Measurements from ENCODE around the gene SWT1. TPM values are rescaled to one million over a fixed set of nuclear protein-coding genes. Genes with fewer than 3 reads are reported as not detected.
A peak's percentile ranks its signal among the peaks of the same experiment; 100 is the strongest.

Gene SWT1
- total RNA-seq, 1 donor from 2014 or later: 2.1 TPM

GRCh38 chr1:185309566-185309965, 152.6 kb downstream of the SWT1 start:
- Mint-ChIP-seq H3K27ac (no peak overlapping the region), H3K9me3 (no peaks in the 10 kb centered on the region), H3K27me3 (ENCODE audit: low read depth) (no peaks in the 10 kb centered on the region), H3K36me3 (ENCODE audit: low read depth) (peaks cover 72% of the 10 kb centered on the region), H3K4me3 (ENCODE audit: low read depth) (no peak overlapping the region), H3K4me1 (ENCODE audit: low read depth) (peaks cover 40% of the 10 kb centered on the region)
- intact Hi-C loops (cut with micrococcal nuclease): no loop called here
- no peak for DNase-seq (ENCODE audit: low spot score)

- H3K27me3 Mint-ChIP-seq (ENCODE audit: low read depth): no peaks in the 10 kb centered on the region
- no peak for DNase-seq (ENCODE audit: low spot score)
- H3K4me3 Mint-ChIP-seq (ENCODE audit: low read depth): peak overlapping the region; percentile 22
- no peaks in the 10 kb centered on the region for H3K9me3 Mint-ChIP-seq
- H3K27ac Mint-ChIP-seq: no peak overlapping the region
- intact Hi-C loops (cut with micrococcal nuclease): loop anchor here (10.0 kb wide), 1 partner anchor 283 kb away; no protein-coding TSS in a partner anchor
- peaks cover 38% of the 10 kb centered on the region for H3K4me1 Mint-ChIP-seq (ENCODE audit: low read depth)
- peaks cover 64% of the 10 kb centered on the region for H3K36me3 Mint-ChIP-seq (ENCODE audit: low read depth)
These were observed 154.7 kb downstream of the SWT1 start for GRCh38 chr1:185311589-185312225.

GRCh38 chr1:185312361-185313138, 155.6 kb downstream of the SWT1 start:
- Mint-ChIP-seq H3K4me3 (ENCODE audit: low read depth) (peak overlapping the region; percentile 90), H3K27me3 (ENCODE audit: low read depth) (no peaks in the 10 kb centered on the region), H3K27ac (no peak overlapping the region), H3K9me3 (no peaks in the 10 kb centered on the region), H3K36me3 (ENCODE audit: low read depth) (peaks cover 56% of the 10 kb centered on the region), H3K4me1 (ENCODE audit: low read depth) (peaks cover 37% of the 10 kb centered on the region)
- intact Hi-C loops (cut with micrococcal nuclease): loop anchor here (10.0 kb wide), 1 partner anchor 282 kb away; no protein-coding TSS in a partner anchor
- DNase-seq (ENCODE audit: low spot score): no peak

- intact Hi-C loops (cut with micrococcal nuclease): loop anchor here (10.0 kb wide), 1 partner anchor 280 kb away; no protein-coding TSS in a partner anchor
- peak overlapping the region; percentile 90 for H3K4me3 Mint-ChIP-seq (ENCODE audit: low read depth)
These were observed 157.4 kb downstream of the SWT1 start for GRCh38 chr1:185314411-185314810.

GRCh38 chr1:185315445-185316071, 158.6 kb downstream of the SWT1 start:
- DNase-seq (ENCODE audit: low spot score): no peak
- peak overlapping the region; percentile 98 for H3K27ac Mint-ChIP-seq

More at GRCh38 chr1:185314411-185314810, 157.4 kb downstream of the SWT1 start:
- no peaks in the 10 kb centered on the region for H3K9me3 Mint-ChIP-seq
- H3K4me1 Mint-ChIP-seq (ENCODE audit: low read depth): peaks cover 47% of the 10 kb centered on the region
- H3K27me3 Mint-ChIP-seq (ENCODE audit: low read depth): no peaks in the 10 kb centered on the region
- H3K27ac Mint-ChIP-seq: peak overlapping the region; percentile 53
- DNase-seq (ENCODE audit: low spot score): no peak
- H3K36me3 Mint-ChIP-seq (ENCODE audit: low read depth): peaks cover 43% of the 10 kb centered on the region

GRCh38 chr1:185316163-185317033, 159.4 kb downstream of the SWT1 start:
- Mint-ChIP-seq H3K4me1 (ENCODE audit: low read depth) (peaks cover 45% of the 10 kb centered on the region), H3K27ac (peak overlapping the region; percentile 98), H3K36me3 (ENCODE audit: low read depth) (peaks cover 49% of the 10 kb centered on the region), H3K4me3 (ENCODE audit: low read depth) (peak overlapping the region; percentile 90), H3K9me3 (peaks cover 10% of the 10 kb centered on the region), H3K27me3 (ENCODE audit: low read depth) (no peaks in the 10 kb centered on the region)
- peak; percentile 84 for DNase-seq (ENCODE audit: low spot score)
- intact Hi-C loops (cut with micrococcal nuclease): loop anchor here (1.0 to 10.0 kb wide), 12 partner anchors 23 to 1059 kb away; partner anchors contain the start of genes EDEM3, NIBAN1, ODR4 and RNF2

More at GRCh38 chr1:185315445-185316071, 158.6 kb downstream of the SWT1 start:
- Mint-ChIP-seq H3K4me1 (ENCODE audit: low read depth) (peaks cover 47% of the 10 kb centered on the region), H3K27me3 (ENCODE audit: low read depth) (no peaks in the 10 kb centered on the region), H3K4me3 (ENCODE audit: low read depth) (peak overlapping the region; percentile 90), H3K9me3 (peaks cover 2% of the 10 kb centered on the region), H3K36me3 (ENCODE audit: low read depth) (peaks cover 45% of the 10 kb centered on the region)
- intact Hi-C loops (cut with micrococcal nuclease): loop anchor here (1.0 to 10.0 kb wide), 7 partner anchors 271 to 1060 kb away; partner anchors contain the start of genes EDEM3, NIBAN1, ODR4 and RNF2

GRCh38 chr1:185317034-185317885, 160.3 kb downstream of the SWT1 start, which contains the start of gene IVNS1ABP:
TSS of gene IVNS1ABP (minus strand) at chr1:185317243. CDS start at chr1:185309493, 7,750 bp downstream.
- Mint-ChIP-seq H3K27me3 (ENCODE audit: low read depth) (no peaks in the 10 kb centered on the region), H3K9me3 (peaks cover 10% of the 10 kb centered on the region), H3K27ac (peak within 1 kb of the TSS; percentile 98), H3K4me3 (ENCODE audit: low read depth) (peak within 1 kb of the TSS; percentile 90), H3K36me3 (ENCODE audit: low read depth) (peaks cover 43% of the 10 kb centered on the region), H3K4me1 (ENCODE audit: low read depth) (peaks cover 37% of the 10 kb centered on the region)
- DNase-seq (ENCODE audit: low spot score): peak; percentile 93
- intact Hi-C loops (cut with micrococcal nuclease): loop anchor here (1.0 to 10.0 kb wide), 11 partner anchors 22 to 562 kb away; partner anchors contain the start of genes EDEM3, NIBAN1, RNF2 and SWT1

GRCh38 chr1:185317886-185318310, 160.9 kb downstream of the SWT1 start:
- Mint-ChIP-seq H3K4me3 (ENCODE audit: low read depth) (peak overlapping the region; percentile 90), H3K27me3 (ENCODE audit: low read depth) (no peaks in the 10 kb centered on the region), H3K4me1 (ENCODE audit: low read depth) (peaks cover 34% of the 10 kb centered on the region), H3K27ac (peak overlapping the region; percentile 98), H3K36me3 (ENCODE audit: low read depth) (peaks cover 46% of the 10 kb centered on the region), H3K9me3 (peaks cover 10% of the 10 kb centered on the region)
- DNase-seq (ENCODE audit: low spot score): peak; percentile 69
- intact Hi-C loops (cut with micrococcal nuclease): loop anchor here (1.0 to 10.0 kb wide), 11 partner anchors 21 to 563 kb away; partner anchors contain the start of genes EDEM3, NIBAN1, RNF2 and SWT1

GRCh38 chr1:185318431-185319138, 161.6 kb downstream of the SWT1 start:
- H3K27me3 Mint-ChIP-seq (ENCODE audit: low read depth): no peaks in the 10 kb centered on the region
- peak overlapping the region; percentile 90 for H3K4me3 Mint-ChIP-seq (ENCODE audit: low read depth)
- no peak for DNase-seq (ENCODE audit: low spot score)
- peak overlapping the region; percentile 98 for H3K27ac Mint-ChIP-seq
- peaks cover 43% of the 10 kb centered on the region for H3K36me3 Mint-ChIP-seq (ENCODE audit: low read depth)
- peaks cover 27% of the 10 kb centered on the region for H3K4me1 Mint-ChIP-seq (ENCODE audit: low read depth)
- intact Hi-C loops (cut with micrococcal nuclease): loop anchor here (5.0 to 10.0 kb wide), 3 partner anchors 276 to 354 kb away; partner anchors contain the start of gene NIBAN1
- peaks cover 10% of the 10 kb centered on the region for H3K9me3 Mint-ChIP-seq

GRCh38 chr1:185319139-185319475, 162.1 kb downstream of the SWT1 start:
- intact Hi-C loops (cut with micrococcal nuclease): loop anchor here (5.0 to 10.0 kb wide), 3 partner anchors 276 to 353 kb away; partner anchors contain the start of gene NIBAN1
- no peak overlapping the region for H3K4me3 Mint-ChIP-seq (ENCODE audit: low read depth)
- H3K36me3 Mint-ChIP-seq (ENCODE audit: low read depth): peaks cover 37% of the 10 kb centered on the region
- H3K4me1 Mint-ChIP-seq (ENCODE audit: low read depth): peaks cover 22% of the 10 kb centered on the region
- no peak for DNase-seq (ENCODE audit: low spot score)
- H3K9me3 Mint-ChIP-seq: peaks cover 10% of the 10 kb centered on the region
- no peaks in the 10 kb centered on the region for H3K27me3 Mint-ChIP-seq (ENCODE audit: low read depth)
- H3K27ac Mint-ChIP-seq: no peak overlapping the region

Data from activated T-helper 2 cell treated with anti-CD3 and anti-CD28 coated beads, Interferon-gamma antibody, Interleukin-2, Interleukin-4, amounts not matched to agents 10 μg/mL and 5 μg/mL and 100 μg/mL, durations not matched to agents 14 hours and 24 hours and 36 hours (primary cell).